ENCODE results near the gene KIRREL3. TPM values are rescaled to one million over a fixed set of nuclear protein-coding genes. Genes with fewer than 3 reads are reported as not detected.

KIRREL3 gene
- total and polyA plus RNA-seq, 9 donors = 0.25 to 5.3 (median 0.48) TPM

DNA sequence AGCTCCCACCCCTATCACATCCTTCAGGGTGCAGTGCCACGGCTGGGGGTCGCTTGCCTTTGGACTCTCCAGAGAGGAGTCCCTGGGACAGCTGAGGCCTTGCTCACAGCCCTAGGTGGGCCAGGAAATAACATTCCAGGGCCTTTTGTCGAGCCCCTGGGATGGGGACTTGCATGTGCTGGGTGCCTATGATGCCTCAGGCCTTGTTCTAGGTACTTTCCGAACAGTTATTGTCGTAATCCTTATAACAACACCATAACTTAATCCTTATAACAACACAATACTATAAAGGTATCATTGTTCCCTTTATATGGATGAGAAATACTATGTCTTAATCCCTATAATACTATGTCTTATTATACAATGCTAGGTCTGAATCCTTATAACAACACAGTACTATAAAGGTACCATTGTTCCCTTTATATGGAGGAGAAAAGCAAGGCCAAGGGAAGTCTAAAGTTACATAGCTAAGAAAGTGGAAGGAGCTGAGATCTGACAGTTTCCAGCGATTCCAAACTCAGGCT, 408.5 kb downstream of the KIRREL3 start:
- H3K36me3 ChIP-seq = no peaks in the 10 kb centered on the region
- DNase-seq = no peak
- H3K27ac ChIP-seq = no peak overlapping the region
- H3K27me3 ChIP-seq = no peaks in the 10 kb centered on the region
- intact Hi-C loops (cut with DNase I) = no loop called here
- peaks cover under 1% of the 10 kb centered on the region for H3K4me1 ChIP-seq (ENCODE audit: insufficient read depth)
- no peak overlapping the region for H3K4me3 ChIP-seq
- no peak for TF ChIP-seq EP300 (IDR thresholded peaks at IDR 0.05)
- TF ChIP-seq POLR2A (IDR thresholded peaks at IDR 0.05) = no peak
- TF ChIP-seq CTCF (IDR thresholded peaks at IDR 0.05) = no peak
- no peaks in the 10 kb centered on the region for H3K9me3 ChIP-seq
- 87 to 91% (median 90%) methylated on average over 6 of the region's 6 CpGs for WGBS, 3 donors

GRCh38 chr11:126589492-126589803, 411.1 kb downstream of the KIRREL3 start:
- 95 to 96% (median 95%) methylated on average over 4 of the region's 4 CpGs for WGBS, 3 donors
- H3K9me3 ChIP-seq = no peaks in the 10 kb centered on the region
- peaks cover 7% of the 10 kb centered on the region for H3K4me1 ChIP-seq (ENCODE audit: insufficient read depth)

GRCh38 chr11:126588630-126589491, 411.7 kb downstream of the KIRREL3 start:
- Histone ChIP-seq H3K27me3 (no peaks in the 10 kb centered on the region), H3K9me3 (no peaks in the 10 kb centered on the region), H3K4me1 (ENCODE audit: insufficient read depth) (peaks cover 7% of the 10 kb centered on the region), H3K4me3 (no peak overlapping the region), H3K36me3 (no peaks in the 10 kb centered on the region), H3K27ac (no peak overlapping the region)
- 79 to 87% (median 79%) methylated on average over 13 to 16 of the region's 16 CpGs for WGBS, 3 donors
- DNase-seq = no peak
- TF ChIP-seq EP300 (IDR thresholded peaks at IDR 0.05) (no peak), CTCF (IDR thresholded peaks at IDR 0.05) (no peak), POLR2A (IDR thresholded peaks at IDR 0.05) (no peak)
- intact Hi-C loops (cut with DNase I) = no loop called here

More at GRCh38 chr11:126589492-126589803, 411.1 kb downstream of the KIRREL3 start:
- Histone ChIP-seq H3K27ac (no peak overlapping the region), H3K36me3 (no peaks in the 10 kb centered on the region), H3K27me3 (no peaks in the 10 kb centered on the region), H3K4me3 (no peak overlapping the region)
- TF ChIP-seq POLR2A (IDR thresholded peaks at IDR 0.05) (no peak), CTCF (IDR thresholded peaks at IDR 0.05) (no peak)
- DNase-seq = no peak
- intact Hi-C loops (cut with DNase I) = no loop called here

GRCh38 chr11:126587541-126587940, 413.0 kb downstream of the KIRREL3 start:
- Histone ChIP-seq H3K27ac (no peak overlapping the region), H3K9me3 (no peaks in the 10 kb centered on the region), H3K4me1 (ENCODE audit: insufficient read depth) (peaks cover 7% of the 10 kb centered on the region), H3K27me3 (no peaks in the 10 kb centered on the region), H3K4me3 (no peak overlapping the region), H3K36me3 (no peaks in the 10 kb centered on the region)
- no peak for DNase-seq
- no peak for TF ChIP-seq POLR2A (IDR thresholded peaks at IDR 0.05)
- intact Hi-C loops (cut with DNase I) = no loop called here
- WGBS, 3 donors = 19 to 31% (median 25%) methylated on average over 4 of the region's 4 CpGs

Measured in ovary (tissue), 9 donors.